GM21717 (cell line): Measurements from ENCODE around the gene SCN3A.

Experiments
- ATAC-seq: cut with Tn5 transposase; IDR thresholded peaks from one replicate; pipeline ENCODE4 v1.9.1; 2021; ENCODE audit warnings: mild to moderate bottlenecking, moderate library complexity; ENCODE audit not compliant: unreplicated experiment

The SCN3A gene

GRCh38 chr2:165058476-165059265, 145.2 kb downstream of the SCN3A start:
- no peak for ATAC-seq

DNA sequence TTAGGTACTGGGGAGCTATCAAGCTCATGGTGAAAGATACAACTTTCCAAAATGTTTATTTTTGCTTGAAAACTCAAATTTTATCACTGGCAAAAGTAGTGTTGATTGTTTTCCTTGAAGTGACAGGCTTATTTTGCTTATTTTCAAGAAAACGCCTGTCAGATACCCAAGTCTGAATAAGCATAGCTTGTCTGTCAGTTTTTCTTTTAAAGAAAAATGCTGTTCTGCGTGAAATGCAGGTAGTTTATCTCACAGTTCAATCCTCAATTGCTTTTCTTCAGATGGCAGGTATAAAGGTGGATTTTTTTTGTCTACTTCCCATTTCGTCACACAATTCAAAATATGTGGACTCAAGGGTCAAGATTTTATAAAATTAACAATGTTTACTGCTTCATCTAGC, 145.9 kb downstream of the SCN3A start:
- no peak for ATAC-seq

DNA sequence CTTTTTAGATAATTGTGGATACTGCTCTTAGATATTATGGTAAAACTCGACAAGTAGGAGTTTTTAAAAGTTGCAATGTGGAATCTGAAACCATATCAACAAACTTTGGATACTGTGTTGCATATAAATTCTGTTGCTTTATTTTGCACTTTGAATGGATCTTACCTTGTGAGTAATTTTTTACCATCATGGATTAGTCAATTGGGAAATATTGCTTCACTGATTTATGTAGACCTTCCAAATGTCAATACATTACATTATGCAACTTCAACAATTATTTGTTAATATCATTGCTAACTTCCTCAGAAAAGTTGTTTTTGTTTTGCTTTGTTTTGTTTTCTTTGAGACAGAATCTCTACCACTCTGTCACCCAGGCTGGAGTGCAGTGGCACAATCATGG, 146.5 kb downstream of the SCN3A start:
- no peak for ATAC-seq

GRCh38 chr2:165056564-165056963, 147.3 kb downstream of the SCN3A start:
- no peak for ATAC-seq

- ATAC-seq, result no peak
Observed at GRCh38 chr2:165055082-165055851, 148.6 kb downstream of the SCN3A start.

GRCh38 chr2:165054652-165055051, 149.2 kb downstream of the SCN3A start:
- no peak for ATAC-seq

GRCh38 chr2:165044505-165045303, 159.1 kb downstream of the SCN3A start:
- ATAC-seq, result no peak
